Gastroesophageal sphincter (tissue), 3 donors: ENCODE results near the gene TMEM178B.
"Not testable (repeated sequence)": the region's sequence is repeated elsewhere in the genome, so short reads cannot be mapped to it uniquely, and the experiment has no call there.

Experiments
- CTCF ChIP-seq, 4 experiments: fragments of 200-600 bp in 2 of 4; fragments of 450-650 bp in 2 of 4; sonication (generic) in 1 of 4; IDR thresholded peaks; one replicate each; pipeline ENCODE4 v1.5.1; 2017 to 2019; ENCODE audit warnings: antibody characterized with exemption in 4 of 4, mild to moderate bottlenecking in 2 of 4, moderate library complexity in 2 of 4
- EP300 ChIP-seq: sonication (generic); formaldehyde crosslinking; IDR thresholded peaks from one replicate; pipeline ENCODE4 v1.6.1; 2017; ENCODE audit warnings: antibody characterized with exemption, mild to moderate bottlenecking
- POLR2A ChIP-seq, 2 donors: fragments of 450-650 bp; IDR thresholded peaks; one replicate each; pipeline ENCODE4 v1.6.1; 2017; ENCODE audit warnings: antibody characterized with exemption in 2 of 2, mild to moderate bottlenecking in 2 of 2, moderate library complexity in 1 of 2
- POLR2AphosphoS5 ChIP-seq: sonication (generic); formaldehyde crosslinking; IDR thresholded peaks from one replicate; pipeline ENCODE4 v1.6.1; 2017; ENCODE audit warnings: antibody characterized with exemption

GRCh38 chr7:141330285-141330684, 256.4 kb downstream of the TMEM178B start:
- TF ChIP-seq CTCF (IDR thresholded peaks at IDR 0.05); POLR2A (IDR thresholded peaks at IDR 0.05); EP300; POLR2AphosphoS5: not testable (repeated sequence)
